ENCODE results near the gene YTHDF1. TPM values are rescaled to one million over a fixed set of nuclear protein-coding genes. Genes with fewer than 3 reads are reported as not detected.

Gene YTHDF1
- total RNA-seq, 1 experiment from 2014 or later = 93.4 TPM

DNA sequence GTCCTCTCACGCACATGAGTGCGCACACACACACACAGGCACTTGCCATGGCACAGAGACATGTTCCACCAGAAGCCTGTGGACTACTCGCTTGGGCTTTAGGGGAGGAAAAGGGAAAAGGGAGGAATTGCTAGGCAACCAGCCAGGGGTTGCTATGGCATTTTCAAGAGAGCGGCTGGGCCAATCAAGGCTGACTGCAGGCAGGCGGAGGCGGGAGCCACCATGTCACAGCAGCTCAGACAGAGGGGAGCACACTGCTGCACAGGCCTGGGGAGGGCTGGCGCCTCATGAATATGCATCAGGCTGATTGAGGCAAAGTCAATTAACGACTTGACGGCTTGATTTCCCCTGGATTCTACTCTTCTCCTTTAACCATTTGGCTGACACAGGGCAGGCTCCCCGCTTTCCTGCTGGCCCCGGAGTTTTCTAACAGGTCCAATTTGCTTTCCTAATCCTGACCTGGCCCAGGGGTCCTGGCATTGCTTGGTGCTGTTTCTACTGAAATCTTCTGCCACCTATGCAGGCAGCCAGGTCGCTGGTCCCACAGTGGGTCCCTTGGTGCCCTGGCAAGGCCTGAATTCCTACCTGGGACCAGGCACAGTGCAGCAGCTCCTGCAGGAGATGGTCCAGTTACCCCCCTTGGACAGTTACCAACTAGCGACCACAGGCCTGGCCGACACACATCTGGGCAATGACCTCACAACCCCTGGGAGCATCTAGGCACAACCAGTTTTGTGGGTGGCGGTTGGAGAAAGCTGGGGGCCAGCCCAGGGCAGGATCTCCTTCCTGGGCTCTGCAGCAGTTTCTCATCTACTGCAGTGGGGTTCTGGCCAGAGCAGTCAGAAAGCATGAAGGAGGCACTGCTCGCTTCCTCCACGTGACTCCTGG lies 52.1 kb downstream of the YTHDF1 start:
- Mint-ChIP-seq H3K27ac (ENCODE audit: unreplicated experiment) (no peak overlapping the region), H3K4me1 (ENCODE audit: low read depth, unreplicated experiment) (no peaks in the 10 kb centered on the region), H3K4me3 (ENCODE audit: low read depth, unreplicated experiment) (no peak overlapping the region), H3K36me3 (ENCODE audit: insufficient read depth, unreplicated experiment) (no peaks in the 10 kb centered on the region), H3K27me3 (ENCODE audit: unreplicated experiment) (peaks cover 96% of the 10 kb centered on the region), H3K9me3 (ENCODE audit: low read depth, unreplicated experiment) (no peaks in the 10 kb centered on the region)
- DNase-seq = no peak
- CTCF ChIA-PET = interaction anchor here (0.6 to 0.7 kb wide), 3 partner anchors 28 to 558 kb away, joined by 3 to 7 read pairs (median 4); no protein-coding TSS in a partner anchor
- TF ChIP-seq, protein P1, sequence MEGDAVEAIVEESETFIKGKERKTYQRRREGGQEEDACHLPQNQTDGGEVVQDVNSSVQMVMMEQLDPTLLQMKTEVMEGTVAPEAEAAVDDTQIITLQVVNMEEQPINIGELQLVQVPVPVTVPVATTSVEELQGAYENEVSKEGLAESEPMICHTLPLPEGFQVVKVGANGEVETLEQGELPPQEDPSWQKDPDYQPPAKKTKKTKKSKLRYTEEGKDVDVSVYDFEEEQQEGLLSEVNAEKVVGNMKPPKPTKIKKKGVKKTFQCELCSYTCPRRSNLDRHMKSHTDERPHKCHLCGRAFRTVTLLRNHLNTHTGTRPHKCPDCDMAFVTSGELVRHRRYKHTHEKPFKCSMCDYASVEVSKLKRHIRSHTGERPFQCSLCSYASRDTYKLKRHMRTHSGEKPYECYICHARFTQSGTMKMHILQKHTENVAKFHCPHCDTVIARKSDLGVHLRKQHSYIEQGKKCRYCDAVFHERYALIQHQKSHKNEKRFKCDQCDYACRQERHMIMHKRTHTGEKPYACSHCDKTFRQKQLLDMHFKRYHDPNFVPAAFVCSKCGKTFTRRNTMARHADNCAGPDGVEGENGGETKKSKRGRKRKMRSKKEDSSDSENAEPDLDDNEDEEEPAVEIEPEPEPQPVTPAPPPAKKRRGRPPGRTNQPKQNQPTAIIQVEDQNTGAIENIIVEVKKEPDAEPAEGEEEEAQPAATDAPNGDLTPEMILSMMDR (IDR thresholded peaks at IDR 0.05; ENCODE audit: unreplicated experiment) = no peak
- intact Hi-C loops (cut with micrococcal nuclease; ENCODE audit: unreplicated experiment) = no loop called here
- no TSS peak for BruUV-seq (replicated peaks)

- CTCF ChIA-PET = no interaction called here
- no peak overlapping the region for H3K4me3 Mint-ChIP-seq (ENCODE audit: low read depth, unreplicated experiment)
- H3K36me3 Mint-ChIP-seq (ENCODE audit: insufficient read depth, unreplicated experiment) = no peaks in the 10 kb centered on the region
- BruUV-seq (replicated peaks) = no TSS peak
- intact Hi-C loops (cut with micrococcal nuclease; ENCODE audit: unreplicated experiment) = no loop called here
- H3K27ac Mint-ChIP-seq (ENCODE audit: unreplicated experiment) = no peak overlapping the region
- TF ChIP-seq, protein P1 (IDR thresholded peaks at IDR 0.05; ENCODE audit: unreplicated experiment) = no peak
- no peaks in the 10 kb centered on the region for H3K4me1 Mint-ChIP-seq (ENCODE audit: low read depth, unreplicated experiment)
- no peaks in the 10 kb centered on the region for H3K9me3 Mint-ChIP-seq (ENCODE audit: low read depth, unreplicated experiment)
- H3K27me3 Mint-ChIP-seq (ENCODE audit: unreplicated experiment) = peaks cover 96% of the 10 kb centered on the region
- no peak for DNase-seq
Observed at GRCh38 chr20:63163171-63163570, 52.8 kb downstream of the YTHDF1 start.

- Mint-ChIP-seq H3K9me3 (ENCODE audit: low read depth, unreplicated experiment) (no peaks in the 10 kb centered on the region), H3K27me3 (ENCODE audit: unreplicated experiment) (peaks cover 99% of the 10 kb centered on the region), H3K4me1 (ENCODE audit: low read depth, unreplicated experiment) (no peaks in the 10 kb centered on the region), H3K27ac (ENCODE audit: unreplicated experiment) (no peak overlapping the region), H3K36me3 (ENCODE audit: insufficient read depth, unreplicated experiment) (no peaks in the 10 kb centered on the region), H3K4me3 (ENCODE audit: low read depth, unreplicated experiment) (no peak overlapping the region)
- CTCF ChIA-PET = interaction anchor here (1.3 kb wide), 1 partner anchor 10 kb away, joined by 4 read pairs; no protein-coding TSS in a partner anchor
- intact Hi-C loops (cut with micrococcal nuclease; ENCODE audit: unreplicated experiment) = no loop called here
- BruUV-seq (replicated peaks) = no TSS peak
- TF ChIP-seq, protein P1 (IDR thresholded peaks at IDR 0.05; ENCODE audit: unreplicated experiment) = no peak
- DNase-seq = no peak
Observed at GRCh38 chr20:63162206-63162795, 53.6 kb downstream of the YTHDF1 start.

DNA sequence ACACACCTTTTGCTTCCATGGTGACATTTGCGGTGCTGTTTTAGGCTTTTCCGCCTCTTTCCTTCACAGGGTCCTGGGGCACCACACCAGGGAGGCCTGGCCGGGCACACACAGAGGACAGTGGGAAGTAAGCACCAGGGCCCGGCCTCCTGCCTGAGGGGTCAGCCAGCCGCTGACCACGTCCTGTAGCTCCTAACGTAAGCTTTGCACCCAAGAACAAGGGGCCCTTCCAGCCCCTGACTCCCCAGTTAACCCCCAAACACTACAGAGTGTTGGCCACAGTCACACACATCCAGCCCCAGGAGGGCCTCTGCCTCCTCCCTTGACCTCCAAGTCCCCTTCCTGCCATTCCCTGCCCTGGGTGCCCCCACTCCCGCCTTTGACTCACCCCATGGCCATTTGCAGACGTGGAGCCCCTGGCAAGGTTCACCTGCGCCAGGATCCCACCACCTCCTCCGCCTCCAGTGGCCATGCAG lies 54.7 kb downstream of the YTHDF1 start:
- Mint-ChIP-seq H3K27ac (ENCODE audit: unreplicated experiment) (no peak overlapping the region), H3K36me3 (ENCODE audit: insufficient read depth, unreplicated experiment) (no peaks in the 10 kb centered on the region), H3K9me3 (ENCODE audit: low read depth, unreplicated experiment) (no peaks in the 10 kb centered on the region), H3K4me3 (ENCODE audit: low read depth, unreplicated experiment) (no peak overlapping the region), H3K4me1 (ENCODE audit: low read depth, unreplicated experiment) (no peaks in the 10 kb centered on the region), H3K27me3 (ENCODE audit: unreplicated experiment) (peaks cover 100% of the 10 kb centered on the region)
- intact Hi-C loops (cut with micrococcal nuclease; ENCODE audit: unreplicated experiment) = no loop called here
- DNase-seq = no peak
- no TSS peak for BruUV-seq (replicated peaks)
- TF ChIP-seq, protein P1 (IDR thresholded peaks at IDR 0.05; ENCODE audit: unreplicated experiment) = no peak
- CTCF ChIA-PET = interaction anchor here (1.3 kb wide), 1 partner anchor 11 kb away, joined by 4 read pairs; no protein-coding TSS in a partner anchor
